Retinal pigment epithelial cell (primary cell): Measurements from ENCODE around the gene C12orf57.

Experiments used
- DNase-seq: peaks from one replicate; pipeline ENCODE4 v3.0.0-alpha.2; 2010; ENCODE audit warnings: low read depth
- H3K4me3 ChIP-seq: 2 replicates; pipeline ENCODE4 v1.5.1; 2011; ENCODE audit warnings: mild to moderate bottlenecking, low read length, control low read depth, moderate library complexity
- TF ChIP-seq, protein P1 (sequence below): conservative IDR thresholded peaks from 2 replicates; pipeline ENCODE4 v1.5.1; 2011; ENCODE audit warnings: low read depth, low read length, control low read depth, inconsistent platforms

The C12orf57 gene

DNA sequence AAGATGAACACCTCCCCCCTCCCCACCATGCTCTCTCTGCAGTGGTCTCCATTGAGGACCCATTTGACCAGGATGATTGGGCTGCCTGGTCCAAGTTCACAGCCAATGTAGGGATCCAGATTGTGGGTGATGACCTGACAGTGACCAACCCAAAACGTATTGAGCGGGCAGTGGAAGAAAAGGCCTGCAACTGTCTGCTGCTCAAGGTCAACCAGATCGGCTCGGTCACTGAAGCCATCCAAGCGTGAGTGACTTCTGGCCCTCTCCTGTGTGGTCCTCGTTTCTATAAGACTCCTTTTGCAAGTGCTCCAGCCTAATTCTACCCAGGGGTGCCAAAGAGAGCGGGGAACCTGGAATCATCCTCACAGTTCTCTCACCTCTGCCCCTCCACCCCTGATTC, 22.3 kb upstream of the C12orf57 start:
- TF ChIP-seq, protein P1, sequence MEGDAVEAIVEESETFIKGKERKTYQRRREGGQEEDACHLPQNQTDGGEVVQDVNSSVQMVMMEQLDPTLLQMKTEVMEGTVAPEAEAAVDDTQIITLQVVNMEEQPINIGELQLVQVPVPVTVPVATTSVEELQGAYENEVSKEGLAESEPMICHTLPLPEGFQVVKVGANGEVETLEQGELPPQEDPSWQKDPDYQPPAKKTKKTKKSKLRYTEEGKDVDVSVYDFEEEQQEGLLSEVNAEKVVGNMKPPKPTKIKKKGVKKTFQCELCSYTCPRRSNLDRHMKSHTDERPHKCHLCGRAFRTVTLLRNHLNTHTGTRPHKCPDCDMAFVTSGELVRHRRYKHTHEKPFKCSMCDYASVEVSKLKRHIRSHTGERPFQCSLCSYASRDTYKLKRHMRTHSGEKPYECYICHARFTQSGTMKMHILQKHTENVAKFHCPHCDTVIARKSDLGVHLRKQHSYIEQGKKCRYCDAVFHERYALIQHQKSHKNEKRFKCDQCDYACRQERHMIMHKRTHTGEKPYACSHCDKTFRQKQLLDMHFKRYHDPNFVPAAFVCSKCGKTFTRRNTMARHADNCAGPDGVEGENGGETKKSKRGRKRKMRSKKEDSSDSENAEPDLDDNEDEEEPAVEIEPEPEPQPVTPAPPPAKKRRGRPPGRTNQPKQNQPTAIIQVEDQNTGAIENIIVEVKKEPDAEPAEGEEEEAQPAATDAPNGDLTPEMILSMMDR = no peak
- no peak for DNase-seq
- no peak overlapping the region for H3K4me3 ChIP-seq

DNA sequence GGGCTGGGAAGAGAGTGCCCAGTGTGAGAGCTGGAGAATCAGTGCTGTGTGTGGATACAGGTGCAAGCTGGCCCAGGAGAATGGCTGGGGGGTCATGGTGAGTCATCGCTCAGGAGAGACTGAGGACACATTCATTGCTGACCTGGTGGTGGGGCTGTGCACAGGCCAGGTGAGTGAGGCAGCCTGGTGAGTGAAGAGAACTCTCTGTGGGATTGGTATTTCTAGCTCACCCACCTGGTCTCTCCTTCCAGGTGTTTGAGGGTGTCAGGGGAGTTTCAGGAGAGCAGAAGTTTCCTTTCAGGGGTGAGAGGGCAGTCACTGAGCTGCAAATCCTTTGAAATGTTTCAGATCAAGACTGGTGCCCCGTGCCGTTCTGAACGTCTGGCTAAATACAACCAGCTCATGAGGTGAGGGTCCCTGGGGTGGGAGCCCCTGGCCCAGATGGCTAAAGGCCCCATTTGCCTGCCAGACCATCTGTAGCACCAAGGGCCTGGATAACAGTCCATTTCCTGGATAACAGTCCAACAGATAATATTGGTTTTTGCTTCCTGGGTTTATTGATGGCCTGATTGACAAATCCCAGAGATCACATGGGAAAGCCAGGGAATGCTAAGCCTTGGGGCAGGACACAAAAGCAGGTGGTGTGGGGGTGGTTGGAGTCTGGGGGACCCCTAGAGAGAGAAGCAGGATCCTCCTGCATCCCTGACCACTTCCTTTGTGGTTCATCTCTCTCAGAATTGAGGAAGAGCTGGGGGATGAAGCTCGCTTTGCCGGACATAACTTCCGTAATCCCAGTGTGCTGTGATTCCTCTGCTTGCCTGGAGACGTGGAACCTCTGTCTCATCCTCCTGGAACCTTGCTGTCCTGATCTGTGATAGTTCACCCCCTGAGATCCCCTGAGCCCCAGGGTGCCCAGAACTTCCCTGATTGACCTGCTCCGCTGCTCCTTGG, 21.6 kb upstream of the C12orf57 start:
- TF ChIP-seq, protein P1 = no peak
- no peak for DNase-seq
- no peak overlapping the region for H3K4me3 ChIP-seq

DNA sequence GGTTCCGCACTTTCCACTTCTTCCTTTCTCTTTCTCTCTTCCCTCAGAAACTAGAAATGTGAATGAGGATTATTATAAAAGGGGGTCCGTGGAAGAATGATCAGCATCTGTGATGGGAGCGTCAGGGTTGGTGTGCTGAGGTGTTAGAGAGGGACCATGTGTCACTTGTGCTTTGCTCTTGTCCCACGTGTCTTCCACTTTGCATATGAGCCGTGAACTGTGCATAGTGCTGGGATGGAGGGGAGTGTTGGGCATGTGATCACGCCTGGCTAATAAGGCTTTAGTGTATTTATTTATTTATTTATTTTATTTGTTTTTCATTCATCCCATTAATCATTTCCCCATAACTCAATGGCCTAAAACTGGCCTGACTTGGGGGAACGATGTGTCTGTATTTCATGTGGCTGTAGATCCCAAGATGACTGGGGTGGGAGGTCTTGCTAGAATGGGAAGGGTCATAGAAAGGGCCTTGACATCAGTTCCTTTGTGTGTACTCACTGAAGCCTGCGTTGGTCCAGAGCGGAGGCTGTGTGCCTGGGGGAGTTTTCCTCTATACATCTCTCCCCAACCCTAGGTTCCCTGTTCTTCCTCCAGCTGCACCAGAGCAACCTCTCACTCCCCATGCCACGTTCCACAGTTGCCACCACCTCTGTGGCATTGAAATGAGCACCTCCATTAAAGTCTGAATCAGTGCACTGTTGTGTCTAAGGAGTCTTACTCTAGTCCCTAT, 20.7 kb upstream of the C12orf57 start:
- DNase-seq = no peak
- TF ChIP-seq, protein P1 = no peak
- no peak overlapping the region for H3K4me3 ChIP-seq

DNA sequence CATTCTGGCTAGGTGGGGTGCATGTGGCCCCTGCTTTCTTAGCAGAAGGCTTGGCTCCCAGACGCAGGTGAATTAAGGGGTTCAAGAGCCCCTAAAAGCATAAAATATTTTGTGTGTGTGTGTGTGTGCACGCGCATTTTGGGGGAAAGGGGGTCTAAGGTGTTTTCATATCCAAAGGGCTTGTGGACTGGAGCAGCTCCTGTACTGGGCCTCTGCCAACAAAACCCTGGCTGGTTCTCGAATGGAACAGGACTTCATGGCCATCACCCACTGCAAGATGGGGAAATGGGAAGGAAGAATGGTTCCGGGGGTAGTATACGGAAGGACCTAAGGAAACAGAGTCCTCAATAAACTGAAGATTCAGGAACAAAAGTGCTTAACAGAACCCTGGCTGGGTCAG, 20.0 kb upstream of the C12orf57 start:
- no peak for DNase-seq
- H3K4me3 ChIP-seq = no peak overlapping the region
- TF ChIP-seq, protein P1 = no peak

DNA sequence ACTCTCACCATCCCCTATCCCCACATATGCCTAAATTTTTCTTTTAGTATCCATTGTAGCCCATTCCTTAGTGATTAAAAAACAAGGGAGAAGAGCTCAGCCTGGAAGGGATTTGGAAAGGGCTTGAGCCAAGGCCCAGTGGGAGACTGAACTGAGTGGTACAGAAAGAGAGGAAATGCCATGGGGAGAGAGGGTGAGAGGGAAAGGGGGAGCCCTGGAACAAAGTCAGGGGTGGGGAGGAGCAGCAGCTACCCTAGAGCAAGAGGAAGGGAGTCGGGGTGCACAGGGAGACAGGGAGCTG, 18.6 kb upstream of the C12orf57 start:
- H3K4me3 ChIP-seq = no peak overlapping the region

DNA sequence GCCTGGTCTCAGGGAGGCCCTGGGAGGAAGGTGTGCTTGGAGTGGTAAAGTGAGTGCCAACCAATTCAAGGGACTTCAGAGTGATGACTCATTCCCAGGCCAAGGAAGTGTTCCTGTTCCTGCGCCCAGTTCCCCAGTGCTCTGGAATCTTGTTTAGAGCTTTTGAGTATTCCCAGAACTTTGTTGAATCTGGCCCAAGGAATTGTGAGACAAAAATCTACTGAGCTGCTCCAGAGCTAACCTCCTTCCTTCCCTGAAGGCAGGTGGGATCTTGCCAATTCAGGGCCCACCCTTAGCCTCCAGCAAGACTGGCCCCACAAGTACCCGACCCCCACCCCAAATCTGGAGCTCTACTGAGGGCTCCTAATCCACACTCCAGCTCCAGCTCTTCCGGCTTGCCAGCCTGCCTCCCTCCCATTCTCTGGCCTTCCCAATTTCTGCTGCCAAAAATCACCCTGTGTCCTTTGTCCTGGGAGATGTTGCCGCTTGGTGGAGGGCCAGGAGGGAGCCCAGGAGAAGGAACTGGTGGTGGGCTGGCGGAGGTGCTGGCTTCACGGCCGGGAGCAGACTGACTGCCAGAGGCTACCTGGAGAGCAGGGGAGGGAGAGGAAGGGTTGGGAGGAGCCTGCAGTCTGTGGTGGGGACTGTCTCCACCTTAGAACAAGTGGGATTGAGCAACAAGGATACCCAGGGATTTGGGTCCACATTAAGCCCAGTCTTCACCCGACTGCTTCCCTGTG, 18.1 kb upstream of the C12orf57 start:
- TF ChIP-seq, protein P1 = no peak
- H3K4me3 ChIP-seq = peak overlapping the region; percentile 29
- DNase-seq = peak; percentile 76

More for the DNA sequence above, 18.6 kb upstream of the C12orf57 start:
- no peak for DNase-seq
- TF ChIP-seq, protein P1 = no peak
